Stimulated activated naive B cell treated with anti-CD40 and anti-IgM and Interleukin-4, amounts not matched to agents 10 μg/mL and 1 μg/mL and 100 μg/mL, for 72 hours (primary cell): ENCODE results near the gene MR1.
A peak's percentile ranks its signal among the peaks of the same experiment; 100 is the strongest.

Experiments used
- ATAC-seq, 2 donors: fragments of 150-1000 bp; cut with Tn5 transposase; replicated peaks; 2 replicates each; pipeline ENCODE4 v1.10.0; 2021; ENCODE audit warnings: moderate library complexity in 1 of 2
- DNase-seq: peaks from one replicate; pipeline ENCODE4 v3.0.0; 2021
- H3K27ac Mint-ChIP-seq: one replicate; pipeline ENCODE4 v1.8.0; 2022; ENCODE audit warnings: mild to moderate bottlenecking, mixed read lengths
- H3K27me3 Mint-ChIP-seq, 2 donors: one replicate each; pipeline ENCODE4 v1.8.0; 2022; ENCODE audit warnings: mixed read lengths in 2 of 2
- H3K36me3 Mint-ChIP-seq, 2 donors: one replicate each; pipeline ENCODE4 v1.8.0; 2022; ENCODE audit warnings: mixed read lengths in 2 of 2, mild to moderate bottlenecking in 1 of 2
- H3K4me1 Mint-ChIP-seq, 2 donors: one replicate each; pipeline ENCODE4 v1.8.0; 2022; ENCODE audit warnings: mixed read lengths in 2 of 2, mild to moderate bottlenecking in 1 of 2
- H3K4me3 Mint-ChIP-seq, 2 donors: one replicate each; pipeline ENCODE4 v1.8.0; 2022; ENCODE audit warnings: mild to moderate bottlenecking in 2 of 2, mixed read lengths in 2 of 2, moderate library complexity in 1 of 2
- H3K9me3 Mint-ChIP-seq, 2 donors: one replicate each; pipeline ENCODE4 v1.8.0; 2022; ENCODE audit warnings: mixed read lengths in 2 of 2, mild to moderate bottlenecking in 1 of 2

The MR1 gene

GRCh38 chr1:181086926-181087325 lies 53.1 kb downstream of the MR1 start:
- Mint-ChIP-seq H3K27ac (peak overlapping the region; percentile 98), H3K4me1 (peaks cover 23 to 57% of the 10 kb centered on the region in 2 donors), H3K4me3 (peak overlapping the region; percentile 91 to 97), H3K36me3 (peaks cover 26 to 33% of the 10 kb centered on the region in 2 donors), H3K9me3 (no peaks in the 10 kb centered on the region), H3K27me3 (no peaks in the 10 kb centered on the region)
- peak; percentile 11 to 15 for ATAC-seq
- no peak for DNase-seq

DNA sequence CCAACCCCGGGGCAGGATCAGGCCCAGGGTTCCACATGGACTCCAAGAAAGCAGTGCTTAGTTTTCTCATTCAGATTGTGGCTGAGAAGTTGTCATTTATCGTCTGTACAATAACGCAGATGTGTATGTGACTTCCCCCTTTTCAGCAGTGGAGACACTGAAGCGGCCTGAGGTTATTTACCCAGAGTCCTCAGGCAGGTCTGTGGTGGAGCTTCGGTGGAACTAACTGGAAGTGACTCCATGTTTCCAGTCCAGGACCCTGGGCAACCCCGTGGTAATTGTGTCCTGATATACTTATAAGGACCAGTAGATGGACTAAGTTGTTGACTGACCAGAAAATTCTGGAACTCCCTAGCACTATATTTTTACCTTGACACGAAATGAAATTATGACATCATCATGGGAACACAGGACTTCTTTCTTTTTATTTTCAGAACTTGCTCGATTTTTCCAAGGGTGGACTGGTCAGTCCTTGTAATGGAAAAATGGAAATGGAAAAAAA lies 53.7 kb downstream of the MR1 start:
- Mint-ChIP-seq H3K4me1 (peaks cover 26 to 62% of the 10 kb centered on the region in 2 donors), H3K27me3 (no peaks in the 10 kb centered on the region), H3K4me3 (peak overlapping the region; percentile 91 to 97), H3K9me3 (no peaks in the 10 kb centered on the region), H3K27ac (peak overlapping the region; percentile 98), H3K36me3 (peaks cover 30 to 38% of the 10 kb centered on the region in 2 donors)
- peak; percentile 70 for DNase-seq
- ATAC-seq, result peak; percentile 56 to 58

GRCh38 chr1:181088079-181089016 lies 54.6 kb downstream of the MR1 start, which contains the start of gene IER5:
TSS of gene IER5 (plus strand) at chr1:181088700. CDS start at chr1:181088903, 203 bp downstream.
- DNase-seq, result peak; percentile 96
- H3K27me3 Mint-ChIP-seq, result no peaks in the 10 kb centered on the region
- peak; percentile 73 to 74 for ATAC-seq
- no peaks in the 10 kb centered on the region for H3K9me3 Mint-ChIP-seq
- H3K4me1 Mint-ChIP-seq, result peaks cover 32 to 71% of the 10 kb centered on the region in 2 donors
- peaks cover 39 to 47% of the 10 kb centered on the region in 2 donors for H3K36me3 Mint-ChIP-seq
- H3K4me3 Mint-ChIP-seq, result peak within 1 kb of the TSS; percentile 97 to 99
- H3K27ac Mint-ChIP-seq, result peak within 1 kb of the TSS; percentile 99

- no peaks in the 10 kb centered on the region for H3K9me3 Mint-ChIP-seq
- H3K36me3 Mint-ChIP-seq, result peaks cover 40 to 53% of the 10 kb centered on the region in 2 donors
Observed at GRCh38 chr1:181089017-181089675, 55.4 kb downstream of the MR1 start.

GRCh38 chr1:181089676-181090544 lies 56.1 kb downstream of the MR1 start:
- Mint-ChIP-seq H3K4me1 (peaks cover 30 to 70% of the 10 kb centered on the region in 2 donors), H3K9me3 (no peaks in the 10 kb centered on the region), H3K36me3 (peaks cover 46 to 61% of the 10 kb centered on the region in 2 donors), H3K4me3 (peak overlapping the region; percentile 97 to 99), H3K27ac (peak overlapping the region; percentile 99), H3K27me3 (no peaks in the 10 kb centered on the region)
- peak; percentile 80 for DNase-seq
- peak; percentile 57 to 59 for ATAC-seq

More at GRCh38 chr1:181089017-181089675, 55.4 kb downstream of the MR1 start:
- ATAC-seq (peak in 1 of 2 donors; percentile 2), DNase-seq (peak; percentile 15)
- H3K4me1 Mint-ChIP-seq, result peaks cover 29 to 69% of the 10 kb centered on the region in 2 donors
- peak overlapping the region; percentile 99 for H3K27ac Mint-ChIP-seq
- no peaks in the 10 kb centered on the region for H3K27me3 Mint-ChIP-seq
- H3K4me3 Mint-ChIP-seq, result peak overlapping the region; percentile 97 to 99

- ATAC-seq, result no peak
- Mint-ChIP-seq H3K4me3 (peak overlapping the region; percentile 97 to 99), H3K4me1 (peaks cover 34 to 72% of the 10 kb centered on the region in 2 donors), H3K27me3 (no peaks in the 10 kb centered on the region), H3K27ac (peak overlapping the region; percentile 99), H3K36me3 (peaks cover 49 to 67% of the 10 kb centered on the region in 2 donors), H3K9me3 (no peaks in the 10 kb centered on the region)
- DNase-seq, result no peak
Observed at GRCh38 chr1:181090641-181091126, 56.9 kb downstream of the MR1 start.

DNA sequence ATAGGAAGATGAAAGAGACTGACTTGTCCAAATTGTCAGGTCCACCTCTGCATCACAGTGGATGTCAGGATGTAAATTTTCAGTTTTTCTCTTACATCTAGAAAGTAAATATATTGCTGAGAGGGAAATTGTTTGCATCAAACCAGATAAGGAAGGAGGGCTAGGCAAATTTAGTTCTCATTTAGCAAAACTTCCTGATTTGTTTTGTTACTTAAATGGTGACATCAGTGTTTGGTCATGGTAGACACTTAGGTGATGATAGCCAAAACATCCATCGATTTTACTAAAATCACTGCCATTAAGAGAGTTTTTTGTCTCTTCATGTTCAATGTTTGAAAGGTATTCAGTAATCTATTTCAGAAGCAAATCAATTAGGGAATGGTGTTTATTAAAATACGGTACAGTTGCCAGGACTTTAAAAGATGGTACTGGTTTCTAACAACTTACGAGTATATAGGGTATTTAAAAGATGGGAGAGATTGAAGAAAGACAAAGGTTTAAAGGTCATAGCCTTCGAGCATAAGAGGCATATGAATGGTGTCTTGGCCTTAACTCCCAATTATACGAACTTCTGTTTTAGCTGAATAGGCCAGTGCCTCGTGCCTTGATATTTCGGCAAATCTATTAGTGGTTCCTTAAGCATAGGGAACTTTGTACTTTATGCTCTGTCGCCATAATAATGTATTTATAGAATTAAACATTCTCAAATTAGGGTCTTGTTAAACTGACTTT lies 57.7 kb downstream of the MR1 start:
- no peak for DNase-seq
- Mint-ChIP-seq H3K9me3 (no peaks in the 10 kb centered on the region), H3K36me3 (peaks cover 55 to 74% of the 10 kb centered on the region in 2 donors), H3K4me3 (peak overlapping the region; percentile 97 to 99), H3K27me3 (no peaks in the 10 kb centered on the region), H3K27ac (peak overlapping the region; percentile 75), H3K4me1 (peaks cover 35 to 72% of the 10 kb centered on the region in 2 donors)
- ATAC-seq, result no peak

- Mint-ChIP-seq H3K27me3 (no peaks in the 10 kb centered on the region), H3K4me3 (peak overlapping the region; percentile 80 to 99), H3K9me3 (no peaks in the 10 kb centered on the region), H3K36me3 (peaks cover 55 to 78% of the 10 kb centered on the region in 2 donors), H3K27ac (no peak overlapping the region), H3K4me1 (peaks cover 37 to 72% of the 10 kb centered on the region in 2 donors)
- ATAC-seq (no peak), DNase-seq (no peak)
Observed at GRCh38 chr1:181092056-181092455, 58.3 kb downstream of the MR1 start.

GRCh38 chr1:181092883-181093458 lies 59.2 kb downstream of the MR1 start:
- Mint-ChIP-seq H3K9me3 (no peaks in the 10 kb centered on the region), H3K4me3 (peak overlapping the region; percentile 77 to 81), H3K36me3 (peaks cover 56 to 78% of the 10 kb centered on the region in 2 donors), H3K27ac (peak overlapping the region; percentile 28), H3K27me3 (no peaks in the 10 kb centered on the region), H3K4me1 (peaks cover 36 to 72% of the 10 kb centered on the region in 2 donors)
- ATAC-seq (no peak), DNase-seq (no peak)

GRCh38 chr1:181094416-181095212 lies 60.8 kb downstream of the MR1 start:
- no peak overlapping the region for H3K27ac Mint-ChIP-seq
- no peak for ATAC-seq
- no peaks in the 10 kb centered on the region for H3K9me3 Mint-ChIP-seq
- no peak for DNase-seq
- no peaks in the 10 kb centered on the region for H3K27me3 Mint-ChIP-seq
- H3K4me1 Mint-ChIP-seq, result peaks cover 48 to 80% of the 10 kb centered on the region in 2 donors
- peak overlapping the region in 1 of 2 donors; percentile 69 for H3K4me3 Mint-ChIP-seq
- H3K36me3 Mint-ChIP-seq, result peaks cover 51 to 71% of the 10 kb centered on the region in 2 donors

DNA sequence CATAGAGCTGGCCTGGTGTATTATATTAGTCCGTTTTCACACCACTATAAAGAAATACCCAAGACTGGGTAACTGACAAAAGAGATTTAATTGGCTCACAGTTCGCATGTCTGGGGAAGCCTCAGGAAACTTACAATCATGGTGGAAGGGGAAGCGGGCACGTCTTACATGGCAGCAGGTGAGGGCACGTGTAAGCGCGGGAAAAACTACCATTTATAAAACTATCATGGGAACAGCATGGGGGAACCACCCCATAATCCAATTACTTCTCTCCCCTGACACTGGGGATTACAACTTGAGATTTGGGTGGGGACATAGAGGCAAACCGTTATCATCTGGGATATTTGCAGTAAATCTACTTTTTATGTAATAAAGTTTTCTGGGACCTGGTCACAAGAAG lies 61.5 kb downstream of the MR1 start:
- no peak overlapping the region for H3K4me3 Mint-ChIP-seq
- H3K36me3 Mint-ChIP-seq, result peaks cover 45 to 65% of the 10 kb centered on the region in 2 donors
- H3K9me3 Mint-ChIP-seq, result no peaks in the 10 kb centered on the region
- peaks cover 51 to 86% of the 10 kb centered on the region in 2 donors for H3K4me1 Mint-ChIP-seq
- H3K27ac Mint-ChIP-seq, result no peak overlapping the region
- no peak for DNase-seq
- ATAC-seq, result no peak
- no peaks in the 10 kb centered on the region for H3K27me3 Mint-ChIP-seq

DNA sequence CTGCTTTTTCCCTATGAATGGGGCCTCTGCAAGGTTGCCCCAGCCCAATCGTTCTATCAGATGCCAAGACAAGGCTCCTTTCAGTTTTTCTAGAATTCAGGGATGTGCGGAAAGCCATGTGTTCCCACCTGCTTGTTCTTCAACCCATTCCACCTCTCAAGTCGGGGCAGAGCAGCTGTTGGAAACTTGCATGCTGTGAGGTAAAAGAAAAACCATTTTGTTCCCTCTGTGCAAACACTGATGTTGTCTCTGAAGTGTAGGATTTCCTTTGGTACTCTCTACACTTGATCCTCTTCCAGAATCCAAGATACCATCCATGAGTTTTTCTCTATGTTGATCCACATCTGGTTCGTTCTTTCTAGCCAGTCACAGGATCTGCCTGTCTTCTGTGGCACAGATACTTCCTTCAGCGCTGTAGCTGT lies 62.0 kb downstream of the MR1 start:
- H3K9me3 Mint-ChIP-seq, result no peaks in the 10 kb centered on the region
- H3K36me3 Mint-ChIP-seq, result peaks cover 41 to 62% of the 10 kb centered on the region in 2 donors
- peaks cover 56 to 91% of the 10 kb centered on the region in 2 donors for H3K4me1 Mint-ChIP-seq
- DNase-seq (no peak), ATAC-seq (no peak)
- H3K27ac Mint-ChIP-seq, result no peak overlapping the region
- H3K27me3 Mint-ChIP-seq, result no peaks in the 10 kb centered on the region
- H3K4me3 Mint-ChIP-seq, result no peak overlapping the region
